NCI-H1105 (cell line): ENCODE data around the gene CD82.
"Not testable (repeated sequence)": the region's sequence is repeated elsewhere in the genome, so short reads cannot be mapped to it uniquely, and the experiment has no call there.

ENCODE experiments used
- DNase-seq: peaks from one replicate; lab custom pipeline; 2025; lab: John Stamatoyannopoulos, UW

The CD82 gene

DNA sequence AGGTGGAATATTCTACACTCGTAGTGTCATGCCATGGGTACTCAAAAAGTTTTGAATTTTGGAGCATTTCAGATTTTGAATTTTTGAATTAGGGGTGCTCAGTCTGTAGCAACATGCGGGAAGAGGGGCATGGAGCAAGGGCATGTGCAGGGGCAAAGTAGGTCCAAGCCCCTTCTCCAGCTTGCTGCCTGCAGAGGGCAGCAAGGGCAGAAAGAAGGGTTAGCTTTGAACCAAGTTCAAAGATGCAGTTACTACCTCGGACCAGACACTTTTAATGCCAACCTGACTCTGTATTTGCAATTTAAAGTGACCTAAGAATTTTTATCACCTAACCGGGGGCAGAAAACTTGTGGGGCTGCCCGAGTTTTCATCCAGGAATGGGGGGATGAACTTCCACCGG lies 68.2 kb downstream of the CD82 start:
- DNase-seq = no peak

DNA sequence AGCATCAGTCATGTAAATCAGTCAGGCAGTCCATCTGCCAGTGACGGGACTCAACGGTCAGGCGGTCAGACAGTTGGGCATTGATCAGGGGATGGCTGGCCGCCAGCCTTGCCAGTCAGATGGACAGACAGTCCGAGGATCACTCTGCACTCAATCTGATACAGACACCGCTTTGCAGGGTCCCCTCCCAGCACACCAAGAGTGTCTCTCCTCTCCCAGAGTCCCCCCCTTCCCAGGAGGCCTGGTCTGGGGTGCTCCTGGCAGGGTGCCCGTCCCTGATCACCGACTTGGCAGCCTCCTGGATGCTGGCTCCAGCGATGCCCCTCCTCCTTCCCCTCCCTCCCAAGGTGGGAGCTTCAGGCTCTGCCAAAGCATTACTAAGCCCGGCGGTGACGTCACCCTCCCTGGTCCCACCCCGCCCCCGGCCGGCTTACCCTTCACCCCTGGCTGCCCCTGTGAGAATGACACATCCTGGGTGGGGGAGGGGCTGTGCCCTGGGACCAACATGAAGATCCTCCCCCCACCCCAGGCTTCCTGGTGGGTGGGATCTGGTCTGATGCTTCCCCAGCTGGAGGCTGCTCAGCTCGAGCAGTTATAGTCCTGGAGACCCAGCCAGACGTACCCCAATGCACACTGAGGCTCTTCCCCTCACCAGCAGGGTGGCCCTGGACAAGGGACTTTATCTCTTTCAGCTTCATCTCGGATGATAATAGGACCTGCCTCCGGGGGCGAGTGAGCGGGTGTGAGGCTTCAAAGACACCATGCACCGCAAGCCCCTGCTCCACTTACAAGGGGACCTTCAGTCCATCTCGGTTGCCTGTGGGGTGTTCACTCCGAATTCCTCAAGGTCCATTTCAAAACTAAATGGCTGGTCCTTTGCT lies 69.2 kb downstream of the CD82 start:
- peak; percentile 91 for DNase-seq

DNA sequence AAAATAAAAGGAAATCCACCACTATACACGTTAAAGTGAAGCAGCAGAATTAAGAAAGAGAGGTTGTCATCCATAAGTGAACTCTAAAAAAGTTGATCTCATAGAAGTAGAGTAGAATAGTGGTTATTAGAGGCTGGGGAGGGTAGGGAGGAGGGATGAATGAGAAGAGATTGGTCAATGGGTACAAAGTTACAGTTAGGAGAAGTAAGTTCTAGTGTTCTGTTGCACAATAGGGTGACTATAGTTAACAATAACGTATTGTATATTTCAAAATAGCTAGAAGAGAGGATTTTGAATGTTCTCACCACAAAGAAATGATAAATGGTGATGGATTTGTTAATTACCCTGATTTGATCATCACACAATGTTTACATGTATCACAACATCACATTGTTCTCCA lies 72.0 kb downstream of the CD82 start:
- no peak for DNase-seq

DNA sequence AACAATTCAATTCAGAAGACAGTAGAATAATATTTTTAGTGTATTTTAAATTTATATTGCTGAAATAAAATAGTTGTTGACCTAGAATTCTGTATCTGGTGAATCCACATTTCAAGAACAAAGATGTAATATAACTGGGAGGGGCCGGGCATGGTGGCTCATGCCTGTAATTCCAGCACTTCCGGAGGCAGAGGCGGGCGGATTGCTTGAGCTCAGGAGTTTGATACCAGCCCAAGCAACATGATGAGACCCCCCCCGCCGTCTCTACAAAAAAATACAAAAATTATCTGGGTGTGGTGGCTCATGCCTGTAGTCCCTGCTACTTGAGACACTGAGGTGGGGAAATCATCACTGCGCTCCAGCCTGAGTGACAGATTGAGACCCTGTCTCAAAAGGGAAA lies 72.6 kb downstream of the CD82 start:
- DNase-seq = no peak

DNA sequence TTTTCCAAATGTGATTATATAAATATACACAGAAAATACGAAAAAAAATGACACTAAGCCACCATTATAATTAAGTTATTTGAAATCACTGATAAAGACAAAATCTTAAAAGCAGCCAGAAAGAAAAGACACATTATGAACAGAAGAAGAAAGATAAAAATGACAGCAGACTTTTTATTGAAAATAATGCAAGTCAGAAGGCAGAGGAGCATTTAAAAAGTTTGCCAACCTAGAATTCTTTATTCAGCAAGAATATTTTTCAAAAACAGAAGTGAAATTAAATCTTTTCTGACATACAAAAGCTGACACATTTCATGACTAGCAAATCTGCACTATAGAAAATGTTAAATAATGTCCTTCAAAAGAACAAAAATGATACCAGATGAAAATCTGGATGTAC lies 77.8 kb downstream of the CD82 start:
- DNase-seq = no peak

DNA sequence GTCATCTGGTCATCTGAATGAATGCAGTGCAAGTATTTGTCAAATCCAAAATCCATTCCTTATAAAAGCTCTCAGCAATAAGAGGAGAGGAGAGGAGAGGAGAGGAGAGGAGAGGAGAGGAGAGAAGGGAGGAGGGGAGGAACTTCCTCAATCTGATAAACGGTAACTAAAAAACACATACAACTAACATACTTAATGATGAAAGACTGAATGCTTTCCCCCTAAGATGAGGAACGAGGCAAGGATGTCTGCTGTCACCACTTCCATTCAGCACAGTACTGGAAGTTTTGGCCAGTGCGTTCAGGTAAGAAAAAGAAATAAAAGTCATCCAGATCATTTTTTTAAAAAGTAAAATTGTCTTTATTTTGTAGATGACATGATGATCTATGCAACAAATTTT lies 80.4 kb downstream of the CD82 start:
- DNase-seq = no peak

DNA sequence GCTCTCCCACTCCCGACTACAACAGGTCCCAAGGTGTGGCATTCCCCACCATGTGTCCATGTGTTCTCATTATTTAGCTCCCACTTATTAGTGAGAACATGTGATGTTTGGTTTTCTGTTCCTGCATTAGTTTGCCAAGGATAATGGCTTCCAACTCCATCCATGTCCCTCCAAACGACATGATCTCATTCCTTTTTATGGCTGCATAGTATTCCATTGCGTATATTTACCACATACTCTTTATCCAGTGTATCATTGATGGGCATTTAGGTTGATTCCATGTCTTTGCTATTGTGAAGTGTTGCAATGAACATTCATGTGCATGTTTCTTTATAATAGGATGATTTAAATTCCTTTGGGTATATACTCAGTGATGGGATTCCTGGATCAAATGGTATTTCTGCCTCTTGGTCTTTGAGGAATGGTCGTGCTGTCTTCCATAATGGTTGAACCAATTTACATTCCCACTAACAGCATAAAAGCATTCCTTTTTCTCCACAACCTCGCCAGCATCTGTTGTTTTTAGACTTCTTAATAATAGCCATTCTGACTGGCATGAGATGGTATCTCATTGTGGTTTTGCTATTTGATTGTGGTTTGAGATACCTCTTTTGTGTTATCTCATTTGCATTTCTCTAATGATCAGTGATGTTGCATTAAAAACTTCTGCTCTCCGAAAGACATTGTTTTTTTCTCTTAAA lies 81.9 kb downstream of the CD82 start:
- not testable (repeated sequence) for DNase-seq

DNA sequence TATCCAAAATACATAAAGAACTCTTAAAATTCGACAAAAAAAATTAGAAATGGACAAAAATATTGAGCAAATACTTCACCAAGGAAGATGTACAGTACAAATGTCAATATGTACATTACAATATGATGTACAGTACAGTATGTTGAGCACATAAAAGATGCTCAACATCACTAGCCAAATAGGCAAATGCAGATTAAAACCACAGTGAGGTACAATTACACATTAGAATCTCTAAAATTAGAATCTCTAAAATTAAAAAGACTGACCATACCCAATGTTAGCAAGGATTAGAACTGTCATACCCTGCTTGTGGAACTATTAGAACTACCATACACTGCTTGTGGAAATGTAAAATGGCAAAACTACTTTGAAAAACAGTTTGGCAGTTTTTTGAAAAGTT lies 82.6 kb downstream of the CD82 start:
- no peak for DNase-seq

DNA sequence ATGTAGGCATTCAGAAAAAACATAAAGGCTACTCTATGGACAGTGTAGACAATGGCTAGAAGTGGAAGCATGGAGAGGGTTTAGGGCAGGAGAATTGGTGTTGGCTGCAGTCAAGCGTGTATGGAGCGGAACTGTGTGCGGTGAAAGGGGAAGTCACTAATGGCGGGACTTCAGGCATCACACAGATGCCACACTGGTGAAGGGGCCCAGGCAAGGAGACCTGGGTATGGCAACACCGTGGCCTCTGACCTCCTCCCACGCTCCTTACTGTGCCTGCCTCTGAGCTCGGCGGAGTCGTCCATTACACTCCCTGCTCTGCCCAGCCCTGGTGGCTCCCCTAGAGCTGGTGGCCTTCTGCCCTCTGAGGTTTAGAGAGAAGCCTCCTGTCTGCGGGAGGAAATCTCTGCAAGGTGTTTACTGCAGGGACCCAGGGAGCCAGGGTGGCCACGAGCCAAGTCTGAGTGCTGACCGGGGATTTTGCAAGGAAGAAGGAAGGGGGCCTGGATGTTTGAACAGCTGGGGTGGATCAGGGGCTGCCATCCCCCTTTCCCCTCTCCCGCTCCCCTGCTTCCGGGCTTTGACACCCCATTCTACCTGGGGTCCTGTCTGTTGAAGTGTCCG lies 86.2 kb downstream of the CD82 start:
- no peak for DNase-seq

DNA sequence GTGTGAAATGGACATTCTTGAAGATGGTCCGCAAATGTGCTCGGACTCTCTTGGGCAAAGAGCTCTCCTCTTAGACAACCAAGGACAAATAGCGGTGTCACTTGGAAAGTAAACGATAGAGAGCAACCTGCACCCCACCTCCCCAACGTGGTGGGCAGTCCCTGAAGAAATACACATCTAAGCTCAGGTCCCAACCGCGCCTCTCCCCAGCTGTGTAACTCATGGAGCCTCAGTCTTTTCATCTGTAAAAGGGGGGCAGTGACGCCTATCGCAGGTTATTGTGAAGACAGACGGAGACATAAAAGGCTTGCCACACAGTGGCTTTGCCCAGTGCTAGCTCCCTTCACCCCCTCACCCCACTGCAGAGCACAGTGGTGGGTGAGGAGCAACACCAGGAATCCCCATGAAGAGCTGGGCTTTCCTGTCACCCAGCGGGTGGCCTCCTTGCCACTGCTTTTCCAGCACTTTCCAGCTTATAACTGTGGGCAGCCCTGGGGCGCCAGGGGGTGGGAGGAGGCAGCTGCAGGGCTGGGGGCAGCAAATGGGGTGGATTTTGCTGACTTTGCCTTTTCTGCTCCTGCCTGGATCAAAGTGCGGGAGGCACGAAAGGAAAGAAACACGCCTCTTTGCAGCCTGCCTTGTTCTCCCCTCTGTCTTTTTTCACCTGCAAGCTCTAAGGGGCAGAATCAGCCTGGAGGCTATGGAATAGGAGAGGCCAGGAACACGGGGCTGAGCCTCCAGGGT lies 87.6 kb downstream of the CD82 start:
- DNase-seq = no peak

DNA sequence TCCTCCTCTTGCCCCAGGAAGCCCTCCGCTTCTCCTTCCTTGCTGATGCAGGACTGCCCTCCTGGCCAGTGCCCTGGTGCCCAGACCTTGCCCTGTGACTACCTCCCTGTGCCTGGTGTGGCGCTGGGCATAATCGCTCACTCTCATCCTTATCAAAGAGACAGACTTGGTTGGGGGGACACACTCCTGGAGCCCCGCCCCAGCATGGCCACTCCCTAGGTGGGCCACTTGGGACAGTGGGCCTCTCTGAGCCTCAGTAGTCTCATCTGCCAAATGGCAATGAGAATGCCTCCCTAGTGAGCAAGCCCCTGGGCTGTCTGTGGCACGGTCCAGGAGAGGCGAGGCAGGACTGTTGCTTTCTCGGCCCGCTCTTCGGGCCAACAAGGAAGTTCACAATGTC lies 88.6 kb downstream of the CD82 start:
- no peak for DNase-seq

DNA sequence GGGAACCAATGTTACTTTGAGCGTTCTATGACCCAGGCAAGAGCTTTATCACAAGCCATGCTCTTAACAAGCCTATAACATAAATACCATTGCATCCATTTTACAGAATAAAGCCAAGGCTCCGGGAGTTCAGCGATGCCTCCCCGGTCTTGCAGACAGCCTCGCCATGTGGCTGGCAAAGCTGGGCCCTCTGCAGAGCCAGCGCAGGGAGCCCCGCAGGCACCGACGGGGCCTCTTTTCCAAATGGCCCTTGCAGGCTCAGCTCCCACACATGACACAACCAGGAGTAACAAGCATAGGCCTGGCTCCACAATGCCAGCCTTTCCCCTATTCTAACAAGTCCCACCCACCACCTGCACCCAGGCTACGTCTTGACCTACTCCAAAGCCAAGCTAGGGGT lies 89.1 kb downstream of the CD82 start:
- no peak for DNase-seq

DNA sequence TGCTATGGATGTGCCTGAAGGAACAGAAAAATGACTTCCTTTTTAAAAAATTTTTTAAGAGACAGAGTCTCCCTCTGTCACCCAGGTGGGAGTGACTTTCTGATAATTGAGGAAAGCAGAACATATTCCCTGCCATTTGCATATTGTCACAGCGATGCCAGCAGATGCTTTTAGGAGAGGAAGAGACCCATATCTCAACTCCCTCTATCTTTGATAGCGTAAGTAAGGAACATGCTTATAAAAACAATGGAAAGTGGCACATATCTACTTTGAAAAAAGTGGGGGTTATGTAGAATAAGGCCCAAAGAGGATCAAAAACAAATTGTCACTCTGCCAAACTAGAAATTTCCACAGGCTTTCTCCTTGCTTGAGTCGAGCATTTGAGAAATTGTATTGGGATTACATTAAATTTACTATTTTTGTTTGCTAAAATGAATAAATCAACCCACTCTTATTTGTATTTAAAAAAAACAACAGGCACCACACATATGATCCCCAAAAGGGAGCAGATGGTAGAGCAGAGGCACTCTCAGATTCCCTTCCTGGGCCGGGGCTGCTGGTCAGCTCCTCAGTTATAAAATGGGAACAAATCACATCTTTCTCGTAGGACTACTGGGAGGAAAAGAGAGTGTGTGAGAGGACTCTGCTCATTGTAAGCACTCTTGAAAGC lies 92.5 kb downstream of the CD82 start:
- DNase-seq = no peak

DNA sequence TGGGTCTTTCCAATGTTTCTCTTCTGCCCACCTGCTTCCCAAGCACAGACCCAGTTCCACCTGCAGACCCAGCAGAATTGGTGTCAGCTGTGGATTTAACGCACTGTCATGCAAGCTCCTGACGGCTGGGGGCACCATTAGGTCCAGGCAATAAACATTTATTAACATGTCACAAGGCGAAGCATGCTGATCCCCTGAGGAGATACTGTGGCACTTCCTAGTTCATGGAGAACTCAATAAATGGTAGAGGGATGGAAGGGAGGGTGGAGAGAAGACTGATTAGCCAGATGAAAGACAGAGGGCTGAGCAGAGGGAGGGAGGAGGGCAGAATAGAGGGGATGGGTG lies 93.0 kb downstream of the CD82 start:
- DNase-seq = no peak

DNA sequence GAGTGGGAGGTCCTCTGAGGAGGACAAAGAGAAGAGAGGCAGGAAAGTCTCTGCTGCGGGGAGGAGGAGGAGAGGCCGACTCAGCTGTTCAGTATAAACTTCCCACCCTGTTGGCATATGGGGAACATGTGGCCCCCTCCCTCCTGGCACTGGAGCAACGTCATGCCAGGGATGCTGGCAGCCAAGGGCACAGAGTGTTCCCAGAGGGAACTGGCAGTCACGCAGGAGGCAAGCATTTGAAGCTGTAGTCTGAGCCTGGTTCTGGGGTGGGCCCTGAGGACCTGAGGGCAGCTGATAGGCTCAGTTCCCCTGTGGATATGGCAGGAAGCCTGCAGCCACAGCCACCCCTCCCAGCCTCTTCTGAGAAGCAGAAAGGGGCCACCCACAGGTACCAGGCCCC lies 94.2 kb downstream of the CD82 start:
- DNase-seq = no peak

DNA sequence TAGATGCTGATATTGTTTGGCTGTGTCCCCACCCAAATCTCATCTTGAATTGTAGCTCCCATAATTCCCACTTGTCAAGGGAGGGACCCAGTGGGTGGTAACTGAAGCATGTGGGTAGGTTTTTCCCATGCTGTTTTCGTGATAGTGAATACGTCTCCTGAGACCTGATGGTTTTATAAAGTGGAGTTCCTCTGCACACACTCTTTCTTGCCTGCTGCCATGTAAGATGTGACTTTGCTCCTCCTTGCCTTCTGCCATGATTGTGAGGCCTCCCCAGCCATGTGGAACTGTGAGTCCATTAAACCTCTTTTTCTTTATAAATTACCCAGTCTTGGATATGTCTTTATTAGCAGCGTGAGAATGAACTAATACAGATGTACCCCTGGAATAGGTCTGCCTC lies 95.1 kb downstream of the CD82 start:
- DNase-seq = not testable (repeated sequence)

DNA sequence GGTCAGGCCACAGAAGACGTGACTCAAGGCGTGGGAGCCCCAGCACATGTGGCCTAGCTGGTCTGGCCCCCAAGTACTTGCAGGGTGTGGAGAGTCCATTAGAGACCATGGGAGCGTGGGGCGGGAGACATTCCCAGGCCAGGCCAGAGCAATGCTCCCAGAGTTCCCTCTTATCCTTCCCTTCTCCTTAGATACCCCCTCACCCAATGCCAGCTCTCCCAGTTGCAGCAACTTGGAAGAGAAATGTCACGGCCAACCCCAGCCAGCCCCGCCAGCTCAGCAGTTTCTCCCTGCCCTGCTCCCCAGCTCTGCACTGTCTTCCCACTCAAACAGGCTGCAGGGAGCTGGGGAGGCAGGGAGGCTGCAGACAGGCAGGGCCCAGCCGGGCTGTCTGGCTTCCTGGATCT lies 95.9 kb downstream of the CD82 start:
- DNase-seq = no peak
